Mucosa of descending colon (tissue), 3 donors: ENCODE results near the gene TASOR. TPM values are rescaled to one million over a fixed set of nuclear protein-coding genes. Genes with fewer than 3 reads are reported as not detected.

Experiments
- ATAC-seq: fragments of 200-7000 bp; cut with Tn5 transposase; one replicate; pipeline ENCODE4 v1.9.1; 2020; ENCODE audit warnings: mild to moderate bottlenecking, moderate library complexity
- DNase-seq, 3 donors: peaks; one replicate each; pipeline ENCODE4 v3.0.0-alpha.2; 2020
- H3K36me3 ChIP-seq: fragments of 200-600 bp; one replicate; pipeline ENCODE4 v1.8.0; 2021; ENCODE audit warnings: low read depth, mild to moderate bottlenecking
- H3K4me1 ChIP-seq: fragments of 200-600 bp; one replicate; pipeline ENCODE4 v1.8.0; 2021; ENCODE audit warnings: low read depth, mild to moderate bottlenecking
- H3K4me3 ChIP-seq: fragments of 200-600 bp; one replicate; pipeline ENCODE4 v1.8.0; 2021; ENCODE audit warnings: mild to moderate bottlenecking
- H3K9me3 ChIP-seq: fragments of 200-600 bp; one replicate; pipeline ENCODE4 v1.8.0; 2021; ENCODE audit warnings: mild to moderate bottlenecking
- intact Hi-C, 2 donors: fragments of 100-400 bp; cut with DNase I in 1 of 2; cut with micrococcal nuclease in 1 of 2; formaldehyde crosslinking; loops; one replicate each; pipeline versions ENCODE4 v1.11.0 to v1.11.1; 2022; cut with DNase I, micrococcal nuclease
- total RNA-seq, 3 donors: library from RNA; stranded (reverse); fragmentation: NEBNext Ultra II Directional in 2 of 3; extraction: Animal tissue kit (Norgen Biotek cat#: 25700) in 2 of 3; gene quantifications; one replicate each; pipeline versions ENCODE4 v1.2.1 to v1.2.4, GENCODE V29; 2021 to 2023
- TF ChIP-seq, protein P1 (sequence below): fragments of 200-600 bp; IDR thresholded peaks from one replicate; pipeline ENCODE4 v1.8.0; 2022; ENCODE audit warnings: antibody characterized with exemption, mild to moderate bottlenecking
- donor health status: DM: no; HTN: no; CAD: no; lungs with moderate emphysema.
- donor health status: DM: no; HTN: no; CAD: no.
- donor health status: DM: no; HTN: yes; CAD: no.

The TASOR gene
- total RNA-seq, 3 donors from 2014 or later: 33.6 to 62.0 (median 43.0) TPM

DNA sequence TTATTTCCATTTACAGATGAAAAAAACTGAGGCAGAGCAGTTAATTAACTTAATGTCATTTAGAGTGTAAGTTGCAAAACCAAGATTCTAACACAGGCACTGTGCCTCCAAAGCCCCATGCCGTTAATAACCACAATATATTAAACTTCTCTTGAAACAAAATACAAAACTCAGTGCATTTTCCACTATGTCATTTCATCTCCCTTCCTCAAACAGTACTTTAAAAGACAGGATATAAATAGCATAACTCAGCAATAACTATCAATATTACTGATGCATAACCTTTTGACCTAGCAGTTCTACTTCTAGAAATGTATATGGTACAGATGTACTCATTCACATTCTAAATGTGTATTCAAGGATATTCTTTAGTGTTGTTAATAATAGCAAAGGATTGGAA lies 5.1 kb upstream of the TASOR start:
- Histone ChIP-seq H3K9me3 (no peaks in the 10 kb centered on the region), H3K4me1 (no peaks in the 10 kb centered on the region), H3K36me3 (no peaks in the 10 kb centered on the region), H3K4me3 (no peak overlapping the region)
- intact Hi-C loops: loop anchor here in 1 of 2 donors (10.0 kb wide), 1 partner anchor 53 kb away; no protein-coding TSS in a partner anchor
- TF ChIP-seq, protein P1, sequence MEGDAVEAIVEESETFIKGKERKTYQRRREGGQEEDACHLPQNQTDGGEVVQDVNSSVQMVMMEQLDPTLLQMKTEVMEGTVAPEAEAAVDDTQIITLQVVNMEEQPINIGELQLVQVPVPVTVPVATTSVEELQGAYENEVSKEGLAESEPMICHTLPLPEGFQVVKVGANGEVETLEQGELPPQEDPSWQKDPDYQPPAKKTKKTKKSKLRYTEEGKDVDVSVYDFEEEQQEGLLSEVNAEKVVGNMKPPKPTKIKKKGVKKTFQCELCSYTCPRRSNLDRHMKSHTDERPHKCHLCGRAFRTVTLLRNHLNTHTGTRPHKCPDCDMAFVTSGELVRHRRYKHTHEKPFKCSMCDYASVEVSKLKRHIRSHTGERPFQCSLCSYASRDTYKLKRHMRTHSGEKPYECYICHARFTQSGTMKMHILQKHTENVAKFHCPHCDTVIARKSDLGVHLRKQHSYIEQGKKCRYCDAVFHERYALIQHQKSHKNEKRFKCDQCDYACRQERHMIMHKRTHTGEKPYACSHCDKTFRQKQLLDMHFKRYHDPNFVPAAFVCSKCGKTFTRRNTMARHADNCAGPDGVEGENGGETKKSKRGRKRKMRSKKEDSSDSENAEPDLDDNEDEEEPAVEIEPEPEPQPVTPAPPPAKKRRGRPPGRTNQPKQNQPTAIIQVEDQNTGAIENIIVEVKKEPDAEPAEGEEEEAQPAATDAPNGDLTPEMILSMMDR: no peak
- no peak for DNase-seq
- no peak for ATAC-seq

DNA sequence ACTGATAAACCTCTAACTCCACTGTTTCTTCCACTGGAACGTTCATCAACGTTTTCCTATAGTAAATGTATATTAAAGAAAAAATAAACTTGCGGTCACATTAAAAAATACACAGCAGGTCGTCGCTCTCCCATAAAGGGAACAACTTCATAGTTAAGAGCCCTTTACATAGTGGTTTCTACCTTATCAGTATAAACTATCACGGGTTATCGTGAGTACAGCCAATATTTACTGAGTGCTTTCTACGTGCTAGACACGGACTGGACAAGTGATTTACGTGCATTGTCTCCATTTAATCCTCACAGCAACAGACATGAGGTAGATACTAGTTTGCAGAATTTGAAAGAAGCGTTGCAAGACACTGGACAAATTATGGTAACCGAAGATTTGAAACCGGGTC lies 964 bp upstream of the TASOR start:
- DNase-seq (no peak), ATAC-seq (no peak)
- no peak overlapping the region for H3K4me3 ChIP-seq
- no peaks in the 10 kb centered on the region for H3K36me3 ChIP-seq
- intact Hi-C loops: loop anchor here in 1 of 2 donors (10.0 kb wide), 1 partner anchor 49 kb away; no protein-coding TSS in a partner anchor
- no peaks in the 10 kb centered on the region for H3K9me3 ChIP-seq
- H3K4me1 ChIP-seq: peaks cover 12% of the 10 kb centered on the region
- TF ChIP-seq, protein P1: no peak

GRCh38 chr3:56682462-56683121 lies 473 bp downstream of the TASOR start:
- Histone ChIP-seq H3K4me3 (peak overlapping the region; percentile 90), H3K9me3 (no peaks in the 10 kb centered on the region), H3K4me1 (peaks cover 12% of the 10 kb centered on the region), H3K36me3 (no peaks in the 10 kb centered on the region)
- intact Hi-C loops: loop anchor here in 1 of 2 donors (10.0 kb wide), 1 partner anchor 48 kb away; no protein-coding TSS in a partner anchor
- DNase-seq (peak; percentile 82 to 86 (median 84)), ATAC-seq (peak; percentile 83)
- TF ChIP-seq, protein P1: no peak

DNA sequence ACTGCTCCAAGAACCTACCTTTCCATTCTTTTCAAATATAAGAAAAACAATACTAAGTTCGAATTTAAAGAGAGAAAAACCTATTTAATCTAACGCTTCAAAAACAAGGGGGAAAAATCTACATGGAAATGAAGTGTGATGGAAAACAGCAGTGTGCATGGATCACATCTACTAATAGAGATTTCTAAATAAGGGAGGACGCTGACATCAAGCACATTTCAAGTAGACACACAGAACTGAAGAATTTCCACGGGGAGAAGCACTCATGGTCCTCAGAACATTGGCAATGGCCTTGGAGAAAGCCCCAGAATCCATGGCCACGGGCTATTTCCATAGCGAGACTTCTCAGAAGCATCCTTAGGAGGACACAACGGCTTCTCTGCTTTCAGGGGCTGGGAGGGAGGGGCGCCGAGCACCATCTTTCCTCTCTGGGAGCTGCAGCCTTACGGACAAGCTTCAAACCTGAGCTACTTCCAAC lies 1.0 kb downstream of the TASOR start:
- intact Hi-C loops: loop anchor here in 1 of 2 donors (10.0 kb wide), 1 partner anchor 47 kb away; no protein-coding TSS in a partner anchor
- Histone ChIP-seq H3K9me3 (no peaks in the 10 kb centered on the region), H3K4me1 (peaks cover 12% of the 10 kb centered on the region), H3K4me3 (peak overlapping the region; percentile 90), H3K36me3 (no peaks in the 10 kb centered on the region)
- TF ChIP-seq, protein P1: no peak
- no peak for DNase-seq
- ATAC-seq: no peak

- ATAC-seq (no peak), DNase-seq (no peak)
- H3K4me1 ChIP-seq: peaks cover 12% of the 10 kb centered on the region
- intact Hi-C loops: loop anchor here in 1 of 2 donors (10.0 kb wide), 1 partner anchor 45 kb away; no protein-coding TSS in a partner anchor
- no peaks in the 10 kb centered on the region for H3K9me3 ChIP-seq
- no peak overlapping the region for H3K4me3 ChIP-seq
- H3K36me3 ChIP-seq: no peaks in the 10 kb centered on the region
- TF ChIP-seq, protein P1: no peak
Observed at GRCh38 chr3:56680054-56680580, 2.9 kb downstream of the TASOR start.
